Kidney (tissue), 14 donors: ENCODE data around the gene CALML6. TPM values are rescaled to one million over a fixed set of nuclear protein-coding genes. Genes with fewer than 3 reads are reported as not detected.
A peak's percentile ranks its signal among the peaks of the same experiment; 100 is the strongest.

Experiments
- DNase-seq, 5 donors: peaks; one replicate each; pipeline ENCODE4 v3.0.0-alpha.2; 2013 to 2020
- FAIRE-seq: peaks from 2 replicates; lab custom pipeline; 2012; peaks lifted over from hg19 to GRCh38; lab: Jason Lieb, UNC
- H3K27ac ChIP-seq, 2 donors: one replicate each; pipeline ENCODE4 v1.7.0; 2013; ENCODE audit warnings: low read depth in 2 of 2, low read length in 2 of 2, inconsistent platforms in 1 of 2
- H3K27me3 ChIP-seq: one replicate; pipeline ENCODE4 v1.7.1; 2013; ENCODE audit warnings: low read length, inconsistent platforms; ENCODE audit not compliant: control insufficient read depth, insufficient read depth
- H3K36me3 ChIP-seq, 3 donors: one replicate each; pipeline versions ENCODE4 v1.7.0 to v1.7.1; 2013; ENCODE audit warnings: low read length in 3 of 3, control low read depth in 1 of 3, inconsistent platforms in 1 of 3; ENCODE audit not compliant: insufficient read depth in 3 of 3, control insufficient read depth in 2 of 3
- H3K4me1 ChIP-seq, 3 donors: one replicate each; pipeline versions ENCODE4 v1.7.0 to v1.7.1; 2013; ENCODE audit warnings: low read length in 3 of 3, inconsistent platforms in 1 of 3, low read depth in 1 of 3; ENCODE audit not compliant: control insufficient read depth in 2 of 3, insufficient read depth in 2 of 3
- H3K4me3 ChIP-seq, 3 donors: one replicate each; pipeline versions ENCODE4 v1.7.0 to v1.8.1; 2013; ENCODE audit warnings: low read length in 3 of 3, control low read depth in 1 of 3, inconsistent platforms in 1 of 3
- H3K9ac ChIP-seq, 3 donors: one replicate each; pipeline versions ENCODE4 v1.7.0 to v1.7.1; 2013; ENCODE audit warnings: low read length in 3 of 3, control low read depth in 1 of 3, inconsistent platforms in 1 of 3
- H3K9me3 ChIP-seq, 3 donors: one replicate each; pipeline versions ENCODE4 v1.7.0 to v1.7.1; 2013; ENCODE audit warnings: low read length in 3 of 3, control low read depth in 1 of 3, inconsistent platforms in 1 of 3; ENCODE audit not compliant: control insufficient read depth in 2 of 3, insufficient read depth in 1 of 3
- CTCF ChIP-seq: IDR thresholded peaks from 3 replicates; pipeline ENCODE4 v1.5.1; 2012; ENCODE audit warnings: mild to moderate bottlenecking, moderate library complexity, borderline replicate concordance; ENCODE audit not compliant: insufficient read depth; ENCODE audit errors: extremely low read depth
- intact Hi-C: fragments of 100-400 bp; cut with DNase I; formaldehyde crosslinking; loops from one replicate; pipeline ENCODE4 v1.11.1; 2022
- polyA plus RNA-seq: library from polyadenylated mRNA; stranded (reverse); fragments of 350-450 nt; fragmentation: Illumina TruSeq; extraction: RNeasy Lipid Tissue Mini Kit (QIAGEN cat#74804); gene quantifications from one replicate; pipeline ENCODE4 v1.2.3, GENCODE V29; 2014; ENCODE audit warnings: low read depth, low replicate concordance; ENCODE audit not compliant: insufficient read depth
- total RNA-seq: library from RNA; stranded (reverse); fragmentation: NEBNext Ultra II Directional; extraction: Animal tissue kit (Norgen Biotek cat#: 25700); gene quantifications from one replicate; pipeline ENCODE4 v1.2.1, GENCODE V29; 2021
- donor health status: control.
- donor health status: control.
- donor health status: control.
- donor health status: control.
- donor health status: control.
- donor health status: DM: yes; HTN: yes; CAD: no.
- donor health status: Normal renal cell carcinoma (clear cell type).

The CALML6 gene
- total and polyA plus RNA-seq, 2 donors from 2014 or later = 0.13 to 1.2 TPM

GRCh38 chr1:1921459-1921862 lies 6.4 kb downstream of the CALML6 start:
- H3K9me3 ChIP-seq = no peaks in the 10 kb centered on the region
- peaks cover 0 to 7% (median 7%) of the 10 kb centered on the region in 3 donors for H3K4me1 ChIP-seq
- no peak overlapping the region for H3K27ac ChIP-seq
- H3K36me3 ChIP-seq = no peaks in the 10 kb centered on the region
- no peak for FAIRE-seq
- no peak overlapping the region for H3K4me3 ChIP-seq
- H3K9ac ChIP-seq = no peak overlapping the region
- peak in 1 of 5 donors; percentile 79 for DNase-seq
- intact Hi-C loops = no loop called here
- TF ChIP-seq CTCF = no peak
- H3K27me3 ChIP-seq = no peaks in the 10 kb centered on the region

GRCh38 chr1:1921901-1922701 lies 7.0 kb downstream of the CALML6 start:
- intact Hi-C loops = no loop called here
- FAIRE-seq (no peak), DNase-seq (peak in 2 of 5 donors; percentile 53 to 59)
- H3K9me3 ChIP-seq = no peaks in the 10 kb centered on the region
- no peak overlapping the region for H3K9ac ChIP-seq
- H3K27me3 ChIP-seq = no peaks in the 10 kb centered on the region
- H3K4me1 ChIP-seq = peaks cover 0 to 7% (median 7%) of the 10 kb centered on the region in 3 donors
- no peak overlapping the region for H3K27ac ChIP-seq
- no peak for TF ChIP-seq CTCF
- no peak overlapping the region for H3K4me3 ChIP-seq
- no peaks in the 10 kb centered on the region for H3K36me3 ChIP-seq

GRCh38 chr1:1922702-1922955 lies 7.6 kb downstream of the CALML6 start:
- Histone ChIP-seq H3K4me3 (no peak overlapping the region), H3K36me3 (no peaks in the 10 kb centered on the region), H3K27ac (no peak overlapping the region), H3K9me3 (no peaks in the 10 kb centered on the region), H3K27me3 (no peaks in the 10 kb centered on the region), H3K4me1 (peaks cover 0 to 7% (median 7%) of the 10 kb centered on the region in 3 donors), H3K9ac (no peak overlapping the region)
- TF ChIP-seq CTCF = no peak
- FAIRE-seq (no peak), DNase-seq (peak in 1 of 5 donors; percentile 75)
- intact Hi-C loops = no loop called here
